Measurements from ENCODE around the gene PHLDB1. TPM values are rescaled to one million over a fixed set of nuclear protein-coding genes. Genes with fewer than 3 reads are reported as not detected.

Gene PHLDB1
- total RNA-seq, 1 experiment from 2014 or later = 37.1 TPM

DNA sequence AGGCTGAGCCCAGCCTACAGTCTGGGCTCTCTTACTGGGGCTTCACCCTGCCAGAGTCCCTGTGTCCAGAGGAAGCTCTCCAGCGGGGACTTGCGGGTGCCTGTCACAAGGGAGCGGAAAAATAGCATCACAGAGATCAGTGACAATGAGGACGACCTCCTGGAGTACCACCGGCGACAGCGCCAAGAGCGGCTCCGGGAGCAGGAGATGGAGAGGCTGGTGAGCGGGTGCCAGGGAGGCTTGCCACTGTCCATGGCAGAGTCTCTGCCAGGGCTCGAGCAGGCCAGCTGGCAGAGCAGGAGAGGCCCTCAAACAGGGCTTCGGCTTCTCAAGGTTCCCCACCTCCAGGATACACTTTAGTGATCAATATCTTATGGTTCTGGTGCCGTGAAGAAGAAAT, 21.0 kb downstream of the PHLDB1 start:
- intact Hi-C loops (cut with micrococcal nuclease; ENCODE audit: unreplicated experiment) = no loop called here
- no peak for DNase-seq
- Mint-ChIP-seq H3K9me3 (ENCODE audit: low read depth, unreplicated experiment) (no peaks in the 10 kb centered on the region), H3K36me3 (ENCODE audit: insufficient read depth, unreplicated experiment) (peaks cover 26% of the 10 kb centered on the region), H3K4me1 (ENCODE audit: low read depth, unreplicated experiment) (peaks cover 6% of the 10 kb centered on the region), H3K27ac (ENCODE audit: unreplicated experiment) (no peak overlapping the region), H3K4me3 (ENCODE audit: low read depth, unreplicated experiment) (no peak overlapping the region), H3K27me3 (ENCODE audit: unreplicated experiment) (no peaks in the 10 kb centered on the region)
- CTCF ChIA-PET = no interaction called here
- no TSS peak for BruUV-seq (replicated peaks)
- no peak for TF ChIP-seq CTCF (IDR thresholded peaks at IDR 0.05; ENCODE audit: unreplicated experiment)

- BruUV-seq (replicated peaks) = no TSS peak
- Mint-ChIP-seq H3K27ac (ENCODE audit: unreplicated experiment) (no peak overlapping the region), H3K36me3 (ENCODE audit: insufficient read depth, unreplicated experiment) (peaks cover 22% of the 10 kb centered on the region), H3K27me3 (ENCODE audit: unreplicated experiment) (no peaks in the 10 kb centered on the region), H3K9me3 (ENCODE audit: low read depth, unreplicated experiment) (no peaks in the 10 kb centered on the region), H3K4me3 (ENCODE audit: low read depth, unreplicated experiment) (no peak overlapping the region), H3K4me1 (ENCODE audit: low read depth, unreplicated experiment) (peaks cover under 1% of the 10 kb centered on the region)
- no peak for TF ChIP-seq CTCF (IDR thresholded peaks at IDR 0.05; ENCODE audit: unreplicated experiment)
- intact Hi-C loops (cut with micrococcal nuclease; ENCODE audit: unreplicated experiment) = no loop called here
- DNase-seq = no peak
- CTCF ChIA-PET = no interaction called here
Observed at GRCh38 chr11:118628861-118629549, 21.6 kb downstream of the PHLDB1 start.

- H3K4me1 Mint-ChIP-seq (ENCODE audit: low read depth, unreplicated experiment) = no peaks in the 10 kb centered on the region
- no peaks in the 10 kb centered on the region for H3K9me3 Mint-ChIP-seq (ENCODE audit: low read depth, unreplicated experiment)
- intact Hi-C loops (cut with micrococcal nuclease; ENCODE audit: unreplicated experiment) = no loop called here
- CTCF ChIA-PET = no interaction called here
- DNase-seq = no peak
- no TSS peak for BruUV-seq (replicated peaks)
- H3K4me3 Mint-ChIP-seq (ENCODE audit: low read depth, unreplicated experiment) = no peak overlapping the region
- peaks cover 29% of the 10 kb centered on the region for H3K36me3 Mint-ChIP-seq (ENCODE audit: insufficient read depth, unreplicated experiment)
- no peaks in the 10 kb centered on the region for H3K27me3 Mint-ChIP-seq (ENCODE audit: unreplicated experiment)
- no peak for TF ChIP-seq CTCF (IDR thresholded peaks at IDR 0.05; ENCODE audit: unreplicated experiment)
- no peak overlapping the region for H3K27ac Mint-ChIP-seq (ENCODE audit: unreplicated experiment)
Observed at GRCh38 chr11:118629761-118630661, 22.6 kb downstream of the PHLDB1 start.

DNA sequence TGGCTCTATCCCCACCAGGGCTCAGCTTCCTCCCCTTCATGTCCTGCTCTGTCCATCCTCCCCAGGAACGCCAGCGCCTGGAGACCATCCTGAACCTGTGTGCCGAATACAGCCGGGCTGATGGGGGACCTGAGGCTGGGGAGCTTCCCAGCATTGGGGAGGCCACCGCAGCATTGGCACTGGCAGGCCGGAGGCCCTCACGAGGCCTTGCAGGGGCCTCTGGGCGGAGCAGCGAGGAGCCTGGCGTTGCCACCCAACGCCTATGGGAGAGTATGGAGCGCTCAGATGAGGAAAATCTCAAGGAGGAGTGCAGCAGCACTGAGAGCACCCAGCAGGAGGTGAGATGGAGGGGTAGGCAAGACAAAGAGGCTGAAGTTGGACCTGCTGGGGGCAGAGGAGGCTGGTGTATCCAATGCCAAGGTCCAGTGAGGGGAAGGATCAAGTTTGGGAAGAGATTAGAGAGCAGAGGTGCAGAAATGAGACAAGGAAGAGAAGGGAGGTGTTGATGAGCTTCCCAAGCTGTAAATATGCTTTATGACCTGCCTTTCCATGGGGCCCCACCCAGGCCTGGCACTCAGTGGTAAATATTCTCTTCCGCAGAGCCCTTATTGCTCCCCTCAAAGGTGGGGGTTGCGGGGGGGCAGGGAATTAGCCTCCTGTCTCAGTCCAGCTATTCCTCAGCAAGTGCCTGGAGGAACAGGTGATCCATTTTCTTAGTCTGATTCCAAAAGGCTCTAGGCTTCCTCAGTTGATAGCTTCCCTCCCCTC, 23.9 kb downstream of the PHLDB1 start:
- intact Hi-C loops (cut with micrococcal nuclease; ENCODE audit: unreplicated experiment) = no loop called here
- CTCF ChIA-PET = no interaction called here

More for the DNA sequence above, 23.9 kb downstream of the PHLDB1 start:
- Mint-ChIP-seq H3K27me3 (ENCODE audit: unreplicated experiment) (no peaks in the 10 kb centered on the region), H3K36me3 (ENCODE audit: insufficient read depth, unreplicated experiment) (peaks cover 34% of the 10 kb centered on the region), H3K4me1 (ENCODE audit: low read depth, unreplicated experiment) (no peaks in the 10 kb centered on the region), H3K9me3 (ENCODE audit: low read depth, unreplicated experiment) (no peaks in the 10 kb centered on the region), H3K4me3 (ENCODE audit: low read depth, unreplicated experiment) (no peak overlapping the region), H3K27ac (ENCODE audit: unreplicated experiment) (no peak overlapping the region)
- TF ChIP-seq CTCF (IDR thresholded peaks at IDR 0.05; ENCODE audit: unreplicated experiment) = no peak
- no TSS peak for BruUV-seq (replicated peaks)
- no peak for DNase-seq
